RPMI8226 (cell line): Measurements from ENCODE around the gene SMAD4.
"Not testable (repeated sequence)": the region's sequence is repeated elsewhere in the genome, so short reads cannot be mapped to it uniquely, and the experiment has no call there.

ENCODE experiments used
- DNase-seq: peaks from one replicate; pipeline ENCODE4 v3.0.0-alpha.2; 2015

The SMAD4 gene

DNA sequence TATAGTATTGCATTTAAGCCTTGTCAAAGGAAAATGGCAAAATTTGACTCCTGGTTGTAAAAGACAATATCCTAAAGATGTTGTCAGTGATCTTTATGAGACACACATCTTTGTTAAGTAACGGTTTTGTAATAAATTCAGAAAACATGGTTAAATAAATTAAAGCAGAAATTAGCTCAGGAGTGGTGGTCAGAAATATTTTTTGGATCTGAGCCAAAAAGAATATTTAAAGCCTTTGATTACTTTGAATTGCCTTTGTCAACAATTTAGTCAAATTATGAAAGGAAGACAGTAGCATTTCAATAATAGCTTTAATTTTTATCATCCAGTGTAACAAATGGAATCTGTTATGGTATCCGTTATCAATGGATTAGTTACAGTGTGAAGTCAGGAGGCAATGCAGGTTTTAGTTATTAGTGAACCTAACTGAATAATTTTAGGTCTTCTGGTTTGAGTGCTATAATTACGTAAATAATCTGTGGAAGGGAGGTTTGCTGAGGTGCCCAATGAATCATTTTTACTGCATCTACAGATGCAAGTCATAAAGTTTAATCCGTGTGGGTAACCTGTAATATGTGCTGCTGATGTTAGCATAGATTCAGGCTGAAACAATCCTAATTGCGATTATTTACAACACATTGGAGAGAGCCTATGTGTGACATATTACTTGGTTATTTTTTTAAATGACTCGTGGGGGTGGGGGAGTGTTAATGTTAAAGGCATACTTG lies 42.7 kb downstream of the SMAD4 start:
- DNase-seq = no peak

DNA sequence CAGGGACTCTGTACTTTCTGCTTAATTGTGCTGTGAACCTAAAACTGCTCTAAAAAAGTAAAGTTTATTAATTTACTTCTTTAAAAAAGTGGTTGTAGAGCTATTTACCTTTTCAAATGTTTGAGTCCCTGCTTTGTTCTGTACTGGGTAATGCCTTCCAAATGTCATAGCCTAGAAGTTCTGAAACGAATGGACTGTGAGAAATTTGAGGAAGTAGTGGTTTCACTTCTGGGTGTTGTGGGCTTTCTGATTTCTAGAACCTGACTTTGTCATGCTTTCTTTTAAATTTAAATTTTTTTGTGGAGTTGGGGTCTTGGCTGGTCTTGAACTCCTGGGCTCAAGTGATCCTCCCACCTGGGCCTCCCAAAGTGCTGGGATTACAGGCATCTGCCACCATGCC lies 44.6 kb downstream of the SMAD4 start:
- DNase-seq = peak; percentile 56

DNA sequence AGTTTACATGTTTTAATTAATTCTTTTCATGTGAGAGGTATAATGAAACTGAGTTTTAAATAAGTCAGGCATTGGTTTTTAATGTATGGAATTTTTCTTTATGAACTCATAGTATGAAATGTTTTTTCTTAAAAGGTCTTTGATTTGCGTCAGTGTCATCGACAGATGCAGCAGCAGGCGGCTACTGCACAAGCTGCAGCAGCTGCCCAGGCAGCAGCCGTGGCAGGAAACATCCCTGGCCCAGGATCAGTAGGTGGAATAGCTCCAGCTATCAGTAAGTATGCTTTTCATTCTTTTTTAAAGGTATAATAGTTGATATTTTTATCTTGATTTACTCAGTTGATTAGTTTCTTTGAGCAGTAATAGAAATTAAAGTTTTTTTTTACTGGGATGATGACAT lies 46.5 kb downstream of the SMAD4 start:
- no peak for DNase-seq

DNA sequence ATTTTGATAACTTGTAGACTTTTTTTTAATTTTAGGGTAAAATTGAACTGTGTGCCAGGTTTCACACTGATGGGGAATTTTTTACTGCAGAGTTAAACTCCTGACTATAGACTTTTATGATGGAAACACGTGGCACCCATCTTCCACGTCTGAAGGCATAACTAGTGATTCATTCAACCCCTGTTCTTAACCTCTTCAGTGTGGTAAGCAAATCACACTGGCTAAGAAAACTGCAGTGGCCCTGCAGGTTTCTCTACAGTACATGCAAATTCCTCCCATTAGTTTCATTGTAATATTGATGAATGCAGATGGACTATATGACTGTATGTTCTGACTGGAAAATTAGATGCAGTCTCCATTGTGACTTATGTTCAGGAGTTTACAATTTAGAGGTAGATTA lies 47.2 kb downstream of the SMAD4 start:
- no peak for DNase-seq

DNA sequence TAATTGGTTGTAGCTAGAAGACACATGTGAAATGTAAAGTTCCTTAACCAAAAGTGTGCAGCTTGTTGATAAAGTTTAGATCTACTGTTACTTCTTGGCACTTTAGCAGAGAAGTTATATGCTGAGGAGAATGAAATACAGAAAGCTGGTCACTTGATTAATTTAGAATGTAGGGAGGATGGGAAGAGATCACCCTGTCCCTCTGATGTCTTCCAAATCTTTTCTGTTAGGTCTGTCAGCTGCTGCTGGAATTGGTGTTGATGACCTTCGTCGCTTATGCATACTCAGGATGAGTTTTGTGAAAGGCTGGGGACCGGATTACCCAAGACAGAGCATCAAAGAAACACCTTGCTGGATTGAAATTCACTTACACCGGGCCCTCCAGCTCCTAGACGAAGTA lies 48.0 kb downstream of the SMAD4 start:
- DNase-seq = no peak

DNA sequence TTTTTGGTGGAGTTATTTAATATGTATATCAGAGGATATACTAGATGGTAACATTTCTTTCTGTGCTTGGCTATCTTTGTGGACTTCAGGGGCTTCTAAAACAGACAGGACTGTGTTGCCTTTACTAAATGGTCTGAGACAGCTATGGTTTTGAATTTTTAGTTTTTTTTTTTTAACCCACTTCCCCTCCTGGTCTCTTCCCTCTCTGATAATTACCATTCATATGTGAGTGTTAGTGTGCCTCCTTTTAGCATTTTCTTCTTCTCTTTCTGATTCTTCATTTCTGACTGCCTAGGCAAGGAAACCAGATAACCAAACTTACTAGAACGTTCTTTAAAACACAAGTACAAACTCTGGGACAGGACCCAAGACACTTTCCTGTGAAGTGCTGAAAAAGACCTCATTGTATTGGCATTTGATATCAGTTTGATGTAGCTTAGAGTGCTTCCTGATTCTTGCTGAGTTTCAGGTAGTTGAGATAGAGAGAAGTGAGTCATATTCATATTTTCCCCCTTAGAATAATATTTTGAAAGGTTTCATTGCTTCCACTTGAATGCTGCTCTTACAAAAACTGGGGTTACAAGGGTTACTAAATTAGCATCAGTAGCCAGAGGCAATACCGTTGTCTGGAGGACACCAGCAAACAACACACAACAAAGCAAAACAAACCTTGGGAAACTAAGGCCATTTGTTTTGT lies 52.7 kb downstream of the SMAD4 start:
- DNase-seq = no peak

DNA sequence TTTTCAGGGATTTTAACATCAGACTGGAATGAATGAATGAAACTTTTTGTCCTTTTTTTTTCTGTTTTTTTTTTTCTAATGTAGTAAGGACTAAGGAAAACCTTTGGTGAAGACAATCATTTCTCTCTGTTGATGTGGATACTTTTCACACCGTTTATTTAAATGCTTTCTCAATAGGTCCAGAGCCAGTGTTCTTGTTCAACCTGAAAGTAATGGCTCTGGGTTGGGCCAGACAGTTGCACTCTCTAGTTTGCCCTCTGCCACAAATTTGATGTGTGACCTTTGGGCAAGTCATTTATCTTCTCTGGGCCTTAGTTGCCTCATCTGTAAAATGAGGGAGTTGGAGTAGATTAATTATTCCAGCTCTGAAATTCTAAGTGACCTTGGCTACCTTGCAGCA lies 53.4 kb downstream of the SMAD4 start:
- DNase-seq = no peak

DNA sequence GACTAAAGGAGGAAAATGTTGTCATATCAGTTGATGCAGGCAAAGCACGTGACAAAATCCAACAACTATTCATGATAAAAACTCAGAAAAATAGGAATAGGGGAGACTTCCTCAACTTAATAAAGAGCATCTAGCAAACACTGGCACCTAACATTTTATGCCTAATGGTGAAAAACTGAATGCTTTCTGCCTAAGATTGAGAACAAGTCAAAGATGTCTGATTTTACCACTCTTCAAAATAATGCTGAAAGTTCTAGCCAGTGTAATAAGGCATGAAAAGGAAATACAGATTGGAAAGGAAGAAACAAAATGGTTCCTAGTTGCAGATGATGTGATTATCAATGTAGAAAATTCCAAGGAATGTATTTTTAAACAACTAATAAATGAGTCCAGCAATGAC lies 58.4 kb downstream of the SMAD4 start:
- DNase-seq = no peak

DNA sequence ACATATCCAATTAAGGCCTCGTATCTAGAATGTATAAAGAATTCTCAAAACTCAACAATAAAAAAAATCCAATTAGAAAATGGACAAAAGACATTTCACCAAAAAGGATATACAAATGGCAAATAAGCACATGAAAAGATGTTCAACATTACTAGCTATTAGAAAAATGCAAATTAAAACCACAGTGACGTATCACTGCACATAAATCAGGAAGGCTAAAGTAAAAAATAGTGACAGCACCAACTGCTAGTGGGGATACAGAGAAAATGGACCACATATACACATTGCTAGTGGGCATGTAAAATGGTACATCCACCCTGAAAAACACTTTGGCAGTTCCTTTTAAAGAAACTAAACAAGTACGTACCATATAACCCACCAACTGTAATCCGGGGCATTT lies 59.7 kb downstream of the SMAD4 start:
- no peak for DNase-seq

DNA sequence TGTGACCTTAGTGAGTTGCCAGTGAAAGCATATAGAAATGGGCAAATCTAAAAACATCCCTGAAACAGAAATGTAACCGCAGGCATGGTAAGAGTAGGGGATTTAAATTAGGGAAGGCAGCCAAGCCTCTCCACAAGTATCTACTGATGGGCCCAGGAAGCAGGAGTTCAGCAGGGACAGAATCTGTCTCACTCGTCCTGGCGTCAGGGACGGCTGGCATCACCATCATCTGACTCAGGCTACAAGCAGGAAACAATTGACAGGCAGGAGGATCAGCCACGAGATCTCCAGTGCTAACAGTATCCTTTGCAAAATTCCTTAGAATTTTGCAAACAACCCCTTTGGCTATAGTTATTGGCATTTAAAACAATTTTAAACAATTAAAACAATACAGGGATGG lies 61.3 kb downstream of the SMAD4 start:
- no peak for DNase-seq

DNA sequence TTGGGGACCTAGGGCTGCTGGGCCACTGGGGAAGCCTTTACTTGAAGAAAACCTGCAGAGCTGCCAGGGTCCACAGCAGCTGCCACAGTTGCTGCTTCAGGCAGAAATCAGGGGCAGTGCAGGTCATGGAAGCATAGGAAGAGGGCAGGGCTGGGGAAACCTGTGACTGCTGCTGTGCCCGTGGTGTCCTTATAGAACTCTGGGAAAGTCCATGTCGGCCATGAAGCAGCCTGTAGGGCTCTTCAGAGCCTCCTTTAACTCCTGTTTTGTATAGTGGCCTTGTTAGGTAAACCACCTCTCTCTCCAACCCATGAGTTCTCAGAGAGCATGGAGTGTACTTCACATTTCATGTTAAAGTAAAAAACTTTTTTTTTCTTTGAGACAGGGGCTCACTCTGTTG lies 62.1 kb downstream of the SMAD4 start:
- no peak for DNase-seq

DNA sequence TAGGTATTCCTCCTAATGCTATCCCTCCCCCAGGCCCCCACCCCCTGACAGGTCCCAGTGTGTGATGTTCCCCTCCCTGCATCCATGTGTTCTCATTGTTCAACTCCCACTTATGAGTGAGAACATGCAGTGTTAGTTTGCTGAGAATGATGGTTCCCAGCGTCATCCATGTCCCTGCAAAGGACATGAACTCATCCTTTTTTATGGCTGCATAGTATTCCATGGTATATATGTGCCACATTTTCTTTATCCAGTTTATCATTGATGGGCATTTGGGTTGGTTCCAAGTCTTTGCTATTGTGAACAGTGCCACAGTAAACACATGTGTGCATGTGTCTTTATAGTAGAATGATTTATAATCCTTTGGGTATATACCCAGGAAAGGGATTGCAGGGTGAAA lies 63.0 kb downstream of the SMAD4 start:
- DNase-seq = not testable (repeated sequence)

DNA sequence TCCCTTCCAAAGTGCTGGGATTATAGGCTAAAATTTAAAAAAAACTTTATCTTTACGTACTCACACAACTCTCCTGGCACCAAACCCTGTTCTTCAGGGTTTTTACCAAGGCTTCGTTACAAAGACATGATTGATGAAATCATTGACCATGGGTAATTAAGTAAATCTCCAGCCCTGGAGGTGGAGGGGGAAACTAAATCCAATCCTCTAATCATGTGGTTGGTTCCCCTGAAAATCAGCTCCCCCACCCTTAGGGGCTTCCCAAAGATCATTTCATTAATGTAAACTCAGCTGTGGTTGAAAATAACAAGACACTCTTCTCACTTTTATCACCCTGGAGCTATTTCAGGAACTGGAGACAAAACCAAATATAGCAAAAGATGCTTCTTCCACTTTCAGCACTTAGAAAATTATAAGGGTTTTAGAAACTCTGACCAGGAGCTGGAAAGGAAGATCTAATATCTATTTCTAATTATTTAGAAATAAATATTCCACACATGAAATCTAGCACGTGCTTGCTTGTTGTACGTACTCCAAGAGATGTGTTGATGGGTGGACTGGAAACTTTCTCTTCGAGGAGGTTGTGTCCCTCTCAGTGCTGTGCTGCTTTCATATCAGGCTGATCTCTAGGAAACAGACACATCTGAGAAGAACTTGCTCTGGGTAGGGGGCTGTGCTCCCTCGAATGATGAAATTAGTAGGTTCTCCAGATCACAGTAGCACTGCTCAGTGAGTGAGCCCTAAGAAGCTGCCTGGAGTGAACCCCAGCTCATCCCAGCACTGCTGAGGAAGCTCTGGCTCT lies 67.2 kb downstream of the SMAD4 start:
- DNase-seq = no peak

DNA sequence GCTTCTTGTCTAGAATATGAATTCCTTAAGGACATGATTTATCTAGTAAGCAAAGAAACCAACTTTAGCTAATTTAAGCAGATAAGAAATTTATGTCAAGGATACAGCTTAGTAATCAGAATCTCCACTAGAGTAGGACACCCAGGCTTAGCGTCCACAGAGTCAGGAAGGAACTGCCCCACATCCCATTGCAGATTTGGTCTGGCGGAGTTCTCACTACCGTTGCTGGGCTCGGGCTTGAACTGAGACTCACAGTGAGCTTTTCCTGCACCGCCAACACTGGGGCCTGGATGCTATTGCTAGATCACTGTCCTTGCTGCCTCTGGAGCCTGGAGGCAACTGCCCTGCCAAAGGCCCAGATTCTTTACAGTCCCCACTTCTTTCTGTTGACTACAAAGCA lies 68.1 kb downstream of the SMAD4 start:
- DNase-seq = no peak

DNA sequence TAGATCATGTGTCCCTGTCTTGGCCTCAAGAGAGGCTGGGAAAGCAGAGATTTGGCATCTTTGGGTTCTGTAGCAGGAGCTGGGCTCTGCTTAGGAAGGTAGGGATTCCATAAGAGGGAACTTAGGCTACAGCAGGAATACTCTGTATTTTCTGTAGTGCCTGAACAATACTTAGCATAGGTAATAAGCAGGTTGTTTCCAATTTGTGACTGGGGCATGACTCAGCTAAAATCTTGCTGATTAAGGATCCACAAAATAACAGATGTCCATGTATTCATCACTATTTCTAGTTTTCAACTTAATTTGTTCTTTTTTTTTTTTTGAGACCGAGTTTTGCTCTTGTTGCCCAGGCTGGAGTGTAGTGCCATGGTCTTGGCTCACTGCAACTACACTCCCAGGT lies 68.5 kb downstream of the SMAD4 start:
- no peak for DNase-seq

DNA sequence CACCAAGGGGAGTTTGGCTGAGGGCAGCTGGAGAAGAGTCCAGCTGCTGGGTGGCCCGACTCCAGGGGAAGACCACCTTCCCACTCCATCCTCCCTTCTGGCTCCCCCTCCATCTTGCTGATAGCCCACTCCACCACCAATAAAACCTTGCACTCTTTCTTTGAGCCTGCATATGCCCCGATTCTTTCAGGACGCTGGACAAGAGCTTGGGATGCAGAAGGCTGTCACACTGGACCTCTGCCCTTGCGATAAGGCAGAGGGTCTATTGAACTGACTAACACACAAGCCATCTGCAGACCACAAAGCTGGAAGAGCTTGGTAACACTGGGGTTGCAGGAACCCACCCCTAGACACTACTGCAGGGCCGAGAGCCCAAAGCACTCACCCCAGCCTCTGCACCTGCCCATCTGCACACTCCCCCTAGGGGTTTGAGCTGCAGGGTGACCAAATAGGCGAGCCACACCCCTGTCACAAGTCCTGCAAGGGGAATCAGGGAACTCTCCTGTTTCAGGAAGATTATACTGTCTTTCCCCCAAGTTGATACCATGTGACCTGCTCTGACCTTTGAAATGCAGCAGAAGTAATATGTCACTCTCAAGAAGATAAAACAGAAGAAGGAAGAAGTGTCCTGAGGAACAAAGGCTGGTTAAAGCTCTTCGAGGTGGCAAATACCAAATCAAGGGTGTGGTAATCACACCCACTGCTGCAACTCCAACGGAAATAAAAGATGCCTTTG lies 70.5 kb downstream of the SMAD4 start:
- no peak for DNase-seq

DNA sequence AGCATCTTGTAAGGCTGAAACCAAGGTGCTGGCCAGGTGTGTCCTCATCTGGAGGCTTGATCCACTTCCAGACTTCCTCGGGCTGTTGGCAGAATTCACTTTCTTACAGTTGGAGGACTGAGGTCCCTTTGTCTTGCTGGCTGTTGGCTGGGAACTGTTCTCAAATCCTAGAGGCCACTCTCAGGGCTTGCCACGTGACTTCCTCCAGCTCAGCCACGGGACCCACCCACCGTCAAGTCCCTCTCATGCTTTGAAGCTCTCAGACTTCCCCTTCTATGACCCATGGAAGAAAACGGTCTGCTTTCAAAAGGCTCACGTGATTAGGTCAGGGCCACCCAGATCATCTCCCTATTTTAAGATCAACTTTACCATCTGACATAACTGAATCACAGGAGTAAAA lies 77.1 kb downstream of the SMAD4 start:
- peak; percentile 32 for DNase-seq

DNA sequence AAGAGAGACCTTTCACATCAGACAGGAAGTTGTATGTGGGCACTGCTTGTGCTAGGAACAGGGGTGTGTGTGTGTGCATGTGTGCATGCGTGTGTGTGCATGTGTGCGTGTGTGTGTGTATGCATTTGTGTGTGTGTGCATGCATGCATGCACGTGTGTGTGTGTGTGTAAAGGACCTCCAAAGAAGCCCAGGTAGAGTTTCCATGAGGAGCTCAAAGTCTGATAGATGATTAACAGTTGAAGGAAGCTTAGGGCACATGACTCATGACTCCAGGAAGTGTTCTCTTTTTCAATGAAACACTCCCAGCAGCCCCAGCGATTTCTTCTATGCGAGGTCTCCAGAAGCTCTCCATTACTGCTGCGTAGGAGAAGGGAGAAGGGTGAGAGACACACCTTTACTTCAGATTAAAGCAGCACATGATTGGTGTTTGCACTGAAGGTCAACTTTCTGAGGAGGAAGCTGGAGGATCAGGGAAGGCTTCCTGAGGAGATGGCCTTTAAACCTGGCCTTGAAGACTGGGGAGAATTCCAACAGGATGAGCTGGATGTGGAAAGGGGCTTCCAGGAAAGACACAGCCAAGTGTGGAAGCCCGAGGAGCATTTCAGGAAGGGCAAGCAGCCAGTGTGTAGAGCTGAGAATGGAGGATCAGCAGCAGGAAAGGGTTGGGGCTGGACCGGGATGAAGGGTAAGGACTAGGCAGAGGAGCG lies 77.7 kb downstream of the SMAD4 start:
- no peak for DNase-seq

DNA sequence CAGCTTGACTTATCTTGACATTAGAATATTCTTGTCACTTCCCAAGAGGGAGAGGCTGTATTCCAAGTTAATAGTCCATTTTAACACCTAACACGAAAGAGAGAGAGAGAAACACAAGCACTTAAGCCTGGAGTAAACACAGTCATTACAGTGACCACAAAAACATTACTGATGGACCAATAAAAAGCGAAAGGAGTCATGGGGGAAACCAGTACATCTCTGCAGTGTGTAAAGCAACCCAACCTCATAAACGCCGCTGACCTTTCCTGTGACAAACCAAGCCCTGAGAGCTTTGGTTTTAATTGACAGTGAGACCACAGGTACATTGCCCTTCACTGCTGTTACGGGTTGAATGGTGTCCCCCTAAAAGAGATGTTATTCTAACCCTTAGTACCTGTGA lies 78.3 kb downstream of the SMAD4 start:
- DNase-seq = no peak

DNA sequence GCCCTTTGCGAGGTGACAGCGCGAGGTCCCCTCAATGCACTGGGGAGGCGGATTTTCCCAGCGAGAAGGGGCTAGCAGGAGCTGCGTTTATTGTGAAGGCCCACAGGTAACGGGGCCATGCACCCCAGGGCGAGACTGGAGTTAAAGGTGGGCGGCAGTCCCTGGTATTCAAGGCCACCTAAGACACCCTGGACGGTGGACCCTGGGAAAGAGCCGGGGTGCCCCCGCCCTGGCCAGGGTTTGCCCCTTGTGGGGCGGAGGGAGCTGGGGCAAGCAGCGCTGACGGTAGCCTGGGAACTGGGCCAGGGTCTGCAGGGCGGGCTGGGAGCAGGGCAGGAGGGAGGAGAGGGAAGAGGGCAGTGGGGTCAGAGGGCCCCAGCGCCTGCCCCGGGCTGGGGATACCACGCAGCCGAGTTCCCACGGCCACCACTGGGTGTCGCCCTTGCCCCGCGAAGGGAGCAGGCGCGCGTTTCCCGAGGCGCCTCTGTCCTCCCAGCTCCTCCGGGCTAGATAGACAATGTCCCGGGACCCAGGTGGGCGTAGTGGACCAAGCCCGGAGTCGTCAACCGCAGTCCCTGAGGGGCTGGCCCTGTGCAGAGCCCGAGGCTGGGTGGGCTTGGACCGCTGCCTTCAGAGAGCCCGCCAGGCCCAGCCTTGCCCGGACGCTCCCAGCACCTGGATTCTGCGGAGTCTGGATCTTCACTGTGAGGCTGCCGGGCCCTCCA lies 80.2 kb downstream of the SMAD4 start:
- DNase-seq = peak; percentile 75

DNA sequence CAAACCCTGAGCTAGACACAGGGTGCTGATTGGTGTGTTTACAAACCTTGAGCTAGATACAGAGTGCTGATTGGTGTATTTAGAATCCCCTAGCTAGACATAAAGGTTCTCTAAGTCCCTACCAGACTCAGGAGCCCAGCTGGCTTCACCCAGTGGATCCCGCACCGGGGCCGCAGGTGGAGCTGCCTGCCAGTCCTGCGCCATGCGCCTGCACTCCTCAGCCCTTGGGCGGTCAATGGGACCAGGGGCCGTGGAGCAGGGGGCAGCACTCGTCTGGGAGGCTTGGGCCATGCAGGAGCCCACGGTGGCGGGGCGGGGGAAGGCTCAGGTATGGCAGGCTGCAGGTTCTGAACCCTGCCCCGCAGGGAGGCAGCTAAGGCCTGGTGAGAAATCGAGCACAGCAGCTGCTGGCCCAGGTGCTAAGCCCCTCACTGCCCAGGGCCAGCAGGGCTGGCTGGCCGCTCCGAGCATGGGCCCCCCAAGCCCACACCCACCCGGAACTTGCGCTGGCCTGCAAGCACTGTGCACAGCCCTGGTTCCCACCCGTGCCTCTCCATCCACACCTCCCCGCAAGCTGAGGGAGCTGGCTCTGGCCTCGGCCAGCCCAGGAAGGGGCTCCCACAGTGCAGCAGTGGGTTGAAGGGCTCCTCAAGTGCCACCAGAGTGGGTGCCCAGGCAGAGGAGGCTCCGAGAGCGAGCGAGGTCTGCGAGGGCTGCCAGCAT lies 81.8 kb downstream of the SMAD4 start:
- not testable (repeated sequence) for DNase-seq
